Lung (tissue), 12 donors: ENCODE measurements around the gene IFIT3. TPM values are rescaled to one million over a fixed set of nuclear protein-coding genes. Genes with fewer than 3 reads are reported as not detected.
"Not testable (repeated sequence)": the region's sequence is repeated elsewhere in the genome, so short reads cannot be mapped to it uniquely, and the experiment has no call there.

ENCODE experiments used
- ATAC-seq: fragments of 200-7000 bp; cut with Tn5 transposase; one replicate; pipeline ENCODE4 v1.9.1; 2020; ENCODE audit warnings: moderate number of reproducible peaks; ENCODE audit not compliant: insufficient read depth, low FRiP score
- DNase-seq, 3 donors: peaks; one replicate each; pipeline ENCODE4 v3.0.0-alpha.2; 2013 to 2017
- H3K27ac ChIP-seq, 2 donors: one replicate each; pipeline ENCODE4 v1.5.1; 2013; ENCODE audit warnings: mild to moderate bottlenecking in 2 of 2, moderate library complexity in 2 of 2, control low read depth in 1 of 2, inconsistent platforms in 1 of 2, low read depth in 1 of 2, low read length in 1 of 2
- H3K27me3 ChIP-seq, 3 donors: one replicate each; pipeline ENCODE4 v1.5.1; 2013; ENCODE audit warnings: low read length in 2 of 3; ENCODE audit not compliant: control insufficient read depth in 3 of 3, insufficient read depth in 3 of 3
- H3K36me3 ChIP-seq, 4 donors: one replicate each; pipeline ENCODE4 v1.5.1; 2013; ENCODE audit warnings: low read length in 4 of 4, mild to moderate bottlenecking in 1 of 4, moderate library complexity in 1 of 4; ENCODE audit not compliant: control insufficient read depth in 4 of 4, insufficient read depth in 4 of 4
- H3K4me1 ChIP-seq, 5 donors: one replicate each; pipeline ENCODE4 v1.5.1; 2013; ENCODE audit warnings: low read length in 5 of 5, mild to moderate bottlenecking in 2 of 5, moderate library complexity in 1 of 5; ENCODE audit not compliant: control insufficient read depth in 5 of 5, insufficient read depth in 5 of 5
- H3K4me3 ChIP-seq: one replicate; pipeline ENCODE4 v1.5.1; 2013; ENCODE audit warnings: mild to moderate bottlenecking, control low read depth, moderate library complexity
- H3K9ac ChIP-seq, 2 donors: one replicate each; pipeline ENCODE4 v1.5.1; 2013; ENCODE audit warnings: low read length in 2 of 2, control low read depth in 1 of 2; ENCODE audit not compliant: insufficient read depth in 1 of 2
- H3K9me3 ChIP-seq, 4 donors: one replicate each; pipeline ENCODE4 v1.5.1; 2013; ENCODE audit warnings: low read length in 3 of 4, mild to moderate bottlenecking in 1 of 4, moderate library complexity in 1 of 4; ENCODE audit not compliant: control insufficient read depth in 4 of 4, insufficient read depth in 3 of 4
- WGBS, 2 donors: extraction: QIAGEN DNeasy Blood & Tissue Kit; methylation state at CpG; one replicate each; pipeline ENCODE4 v1.1.7; 2013; 5-methylcytosine and 5-hydroxymethylcytosine counted together
- polyA plus RNA-seq, 2 donors: library from polyadenylated mRNA; stranded (reverse); fragments of 200-250 nt; gene quantifications; one replicate each; pipeline ENCODE4 v1.2.1, GENCODE V29; 2013
- total RNA-seq, 2 donors: library from RNA; depleted of rRNA in 1 of 2; stranded (reverse); fragments of >200 nt in 1 of 2; gene quantifications; one replicate each; pipeline ENCODE4 v1.2.1, GENCODE V29; 2014 to 2021
- TF ChIP-seq, protein P1 (sequence below): IDR thresholded peaks from 2 replicates; pipeline ENCODE4 v1.5.1; 2012; ENCODE audit warnings: mild to moderate bottlenecking; ENCODE audit errors: control extremely low read depth, extremely low read depth
- donor health status: control.
- donor health status: control.
- donor health status: Bipolar disorder and iron deficiency.
- donor health status: healthy.
- donor health status: DM: yes; HTN: yes; CAD: no.

Gene IFIT3
- total and polyA plus RNA-seq, 4 donors, result 12.6 to 47.7 (median 22.3) TPM

DNA sequence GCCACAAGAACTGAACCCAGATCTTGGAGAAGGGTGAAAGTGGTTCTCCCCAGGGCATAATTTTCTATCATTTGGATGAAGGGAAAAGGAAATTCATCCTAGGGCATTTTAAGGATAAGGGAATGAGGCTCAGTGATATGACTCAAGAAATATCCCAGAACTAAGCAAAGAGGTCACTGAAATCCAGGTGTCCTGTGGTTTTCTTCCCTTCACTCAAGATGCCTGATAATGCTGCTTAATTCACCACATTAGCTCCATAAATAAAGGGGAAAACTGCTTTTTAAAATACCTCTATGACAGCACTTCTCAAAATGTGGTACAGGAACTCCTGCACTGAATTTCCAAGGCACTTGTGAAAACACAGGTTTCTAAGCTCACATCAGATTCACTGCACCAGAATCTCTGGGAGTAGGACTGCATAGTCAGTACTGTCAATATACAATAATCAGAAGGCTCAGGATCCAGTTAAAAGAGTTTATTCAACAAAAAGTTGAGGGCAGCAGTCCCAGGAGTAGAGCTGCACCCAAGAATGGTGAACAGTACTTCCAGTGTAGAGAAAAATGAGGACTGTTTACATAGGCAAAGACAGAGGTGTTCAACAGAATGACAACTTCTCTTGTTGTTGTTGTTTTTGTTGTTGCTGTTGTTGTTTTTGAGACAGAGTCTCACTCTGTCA, 2.9 kb downstream of the IFIT3 start:
- Histone ChIP-seq H3K27ac (peak overlapping the region; percentile 49 to 67), H3K9ac (no peak overlapping the region), H3K9me3 (no peaks in the 10 kb centered on the region), H3K4me3 (no peak overlapping the region), H3K36me3 (no peaks in the 10 kb centered on the region), H3K4me1 (peaks cover 16 to 47% (median 29%) of the 10 kb centered on the region in 5 donors), H3K27me3 (no peaks in the 10 kb centered on the region)
- TF ChIP-seq, protein P1, sequence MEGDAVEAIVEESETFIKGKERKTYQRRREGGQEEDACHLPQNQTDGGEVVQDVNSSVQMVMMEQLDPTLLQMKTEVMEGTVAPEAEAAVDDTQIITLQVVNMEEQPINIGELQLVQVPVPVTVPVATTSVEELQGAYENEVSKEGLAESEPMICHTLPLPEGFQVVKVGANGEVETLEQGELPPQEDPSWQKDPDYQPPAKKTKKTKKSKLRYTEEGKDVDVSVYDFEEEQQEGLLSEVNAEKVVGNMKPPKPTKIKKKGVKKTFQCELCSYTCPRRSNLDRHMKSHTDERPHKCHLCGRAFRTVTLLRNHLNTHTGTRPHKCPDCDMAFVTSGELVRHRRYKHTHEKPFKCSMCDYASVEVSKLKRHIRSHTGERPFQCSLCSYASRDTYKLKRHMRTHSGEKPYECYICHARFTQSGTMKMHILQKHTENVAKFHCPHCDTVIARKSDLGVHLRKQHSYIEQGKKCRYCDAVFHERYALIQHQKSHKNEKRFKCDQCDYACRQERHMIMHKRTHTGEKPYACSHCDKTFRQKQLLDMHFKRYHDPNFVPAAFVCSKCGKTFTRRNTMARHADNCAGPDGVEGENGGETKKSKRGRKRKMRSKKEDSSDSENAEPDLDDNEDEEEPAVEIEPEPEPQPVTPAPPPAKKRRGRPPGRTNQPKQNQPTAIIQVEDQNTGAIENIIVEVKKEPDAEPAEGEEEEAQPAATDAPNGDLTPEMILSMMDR, result no peak
- ATAC-seq (no peak), DNase-seq (no peak)

- not testable (repeated sequence) for H3K36me3 ChIP-seq, DNase-seq, H3K27me3 ChIP-seq, ATAC-seq, H3K4me3 ChIP-seq, H3K9me3 ChIP-seq
- Histone ChIP-seq H3K27ac (peak overlapping the region; percentile 88 to 93), H3K9ac (peak overlapping the region in 1 of 2 donors; percentile 86), H3K4me1 (peaks cover 16 to 43% (median 29%) of the 10 kb centered on the region in 5 donors)
- 73 to 78% methylated on average over 14 of the region's 14 CpGs for WGBS, 2 donors
Observed at GRCh38 chr10:89331487-89332122, 3.8 kb downstream of the IFIT3 start.

- H3K4me1 ChIP-seq, result peaks cover 16 to 40% (median 29%) of the 10 kb centered on the region in 5 donors
- DNase-seq (peak in 2 of 3 donors; percentile 83 to 92), ATAC-seq (peak; percentile 67)
- H3K27me3 ChIP-seq, result no peaks in the 10 kb centered on the region
- H3K36me3 ChIP-seq, result peaks cover 0 to 2% (median 0%) of the 10 kb centered on the region in 4 donors
- no peaks in the 10 kb centered on the region for H3K9me3 ChIP-seq
- no peak overlapping the region for H3K4me3 ChIP-seq
- peak overlapping the region; percentile 26 to 86 for H3K9ac ChIP-seq
- TF ChIP-seq, protein P1, result no peak
- peak overlapping the region; percentile 88 to 93 for H3K27ac ChIP-seq
- WGBS, 2 donors, result 3 to 14% methylated on average over 5 of the region's 5 CpGs
Observed at GRCh38 chr10:89332123-89332633, 4.4 kb downstream of the IFIT3 start.

GRCh38 chr10:89335226-89335625, 7.4 kb downstream of the IFIT3 start:
- Histone ChIP-seq H3K36me3 (peaks cover 13 to 21% (median 17%) of the 10 kb centered on the region in 4 donors), H3K9me3 (no peaks in the 10 kb centered on the region), H3K4me1 (peaks cover 13 to 30% (median 18%) of the 10 kb centered on the region in 5 donors), H3K4me3 (no peak overlapping the region), H3K27me3 (no peaks in the 10 kb centered on the region), H3K27ac (no peak overlapping the region), H3K9ac (no peak overlapping the region)
- 95 to 97% methylated on average over 3 of the region's 3 CpGs for WGBS, 2 donors
- TF ChIP-seq, protein P1, result no peak
- ATAC-seq (no peak), DNase-seq (no peak)
